LoVo (cell line): ENCODE measurements around the gene CACNA2D4.
A peak's percentile ranks its signal among the peaks of the same experiment; 100 is the strongest.

Experiments
- DNase-seq: peaks from one replicate; pipeline ENCODE4 v3.0.0-alpha.2; 2016; ENCODE audit warnings: low spot score

CACNA2D4 gene

DNA sequence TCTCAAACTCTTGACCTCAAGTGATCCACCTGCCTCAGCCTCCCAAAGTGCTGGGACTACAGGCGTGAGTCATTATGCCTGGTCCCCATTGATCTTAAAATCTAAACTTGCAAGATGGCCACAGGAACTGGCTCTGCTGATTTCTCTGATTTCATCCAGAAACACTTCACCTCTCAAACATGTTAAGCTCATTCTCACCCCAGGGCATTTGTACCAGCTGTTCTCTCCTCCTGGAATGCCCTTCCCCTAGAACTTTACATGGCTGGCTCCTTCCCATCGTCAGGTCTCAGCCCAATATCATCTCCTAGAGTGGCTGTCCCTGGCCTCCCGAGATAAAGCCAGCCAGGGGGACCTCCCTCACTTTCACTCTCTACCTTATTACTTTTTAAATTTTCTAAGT is 103.3 kb downstream of the CACNA2D4 start:
- DNase-seq = no peak

GRCh38 chr12:1814266-1814665 is 104.2 kb downstream of the CACNA2D4 start:
- no peak for DNase-seq

DNA sequence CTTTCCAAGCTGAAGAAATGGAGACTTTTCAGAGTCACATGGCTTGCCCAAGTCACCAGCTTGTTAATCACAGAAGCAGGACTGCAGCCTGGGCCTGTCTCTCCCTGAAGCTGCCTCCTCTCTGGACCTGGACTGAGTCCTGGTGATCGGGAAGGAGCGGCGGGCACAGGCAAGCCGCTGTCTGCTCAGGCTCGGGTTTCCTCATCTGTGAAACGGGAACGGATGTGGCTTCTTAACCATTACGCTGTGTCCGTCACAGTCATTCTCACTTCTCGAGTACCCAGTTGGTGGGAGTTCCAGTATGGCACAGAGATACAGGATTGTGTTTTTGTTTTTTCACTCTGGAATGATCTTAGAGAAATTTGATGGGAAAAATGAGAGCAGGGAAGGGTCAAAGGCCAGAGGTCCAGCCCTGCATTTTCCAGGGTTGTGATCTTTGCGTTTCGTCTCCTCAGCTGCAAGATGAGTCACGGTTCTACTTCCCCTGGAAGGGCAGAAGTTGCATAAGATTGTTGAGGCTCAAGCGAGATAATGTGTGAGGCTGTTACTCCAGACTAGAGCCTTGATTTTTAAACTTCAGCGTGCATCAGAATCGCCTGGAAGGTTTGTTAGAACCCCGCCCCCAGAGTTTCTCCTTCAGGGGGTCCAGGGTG is 105.7 kb downstream of the CACNA2D4 start:
- DNase-seq = no peak

GRCh38 chr12:1811948-1812291 is 106.5 kb downstream of the CACNA2D4 start:
- no peak for DNase-seq

DNA sequence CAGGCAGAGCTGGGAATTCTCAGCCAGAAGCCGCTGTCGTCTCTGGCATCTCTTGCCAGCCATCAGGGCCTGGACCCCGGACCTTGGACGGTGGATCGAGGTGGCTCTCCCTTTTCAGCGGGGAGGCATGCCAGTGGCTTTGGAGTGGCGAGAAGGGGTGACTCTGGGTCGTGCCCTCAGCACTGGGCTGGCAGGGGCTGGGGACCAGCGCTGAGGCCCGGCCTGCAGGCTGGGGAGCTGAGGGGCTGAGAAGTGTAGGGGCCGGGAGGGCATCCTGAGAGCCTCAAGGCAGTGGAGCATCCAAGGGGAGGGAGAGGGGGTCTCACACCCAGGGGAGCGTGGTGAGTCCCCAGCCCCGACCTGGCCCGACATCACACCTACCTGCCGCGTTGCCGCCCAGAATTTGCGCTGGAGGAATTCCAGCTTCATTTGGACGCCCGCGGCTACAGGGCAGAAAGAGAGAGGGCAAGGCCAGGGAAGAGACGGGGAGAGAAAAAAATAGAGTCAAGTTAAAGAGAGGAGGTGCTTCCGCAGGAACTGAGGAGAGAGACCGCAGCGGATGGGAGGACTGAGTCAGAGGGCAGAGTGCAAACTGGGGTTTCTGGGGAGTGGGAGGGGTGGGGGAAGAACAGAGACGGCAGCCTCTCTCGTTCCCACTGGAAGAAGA is 107.0 kb downstream of the CACNA2D4 start:
- DNase-seq = no peak

DNA sequence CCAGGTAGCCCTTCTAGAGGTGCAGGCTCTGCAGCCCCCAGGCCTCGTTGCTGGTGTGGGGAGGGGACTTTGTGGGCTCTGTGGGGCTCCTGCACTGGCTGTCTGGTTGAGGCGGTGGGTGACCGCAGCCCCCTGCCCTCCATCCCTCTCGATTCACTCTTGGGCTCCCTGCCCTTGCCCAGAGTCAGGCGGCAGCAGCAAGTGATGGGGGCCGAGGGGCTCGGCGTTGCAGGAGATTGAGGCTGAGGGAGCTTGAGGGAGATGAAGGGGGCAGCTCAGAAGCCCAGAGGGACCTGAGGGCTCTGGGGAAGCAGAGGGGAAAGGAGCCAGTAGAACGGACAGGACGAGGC is 107.5 kb downstream of the CACNA2D4 start:
- DNase-seq = no peak

DNA sequence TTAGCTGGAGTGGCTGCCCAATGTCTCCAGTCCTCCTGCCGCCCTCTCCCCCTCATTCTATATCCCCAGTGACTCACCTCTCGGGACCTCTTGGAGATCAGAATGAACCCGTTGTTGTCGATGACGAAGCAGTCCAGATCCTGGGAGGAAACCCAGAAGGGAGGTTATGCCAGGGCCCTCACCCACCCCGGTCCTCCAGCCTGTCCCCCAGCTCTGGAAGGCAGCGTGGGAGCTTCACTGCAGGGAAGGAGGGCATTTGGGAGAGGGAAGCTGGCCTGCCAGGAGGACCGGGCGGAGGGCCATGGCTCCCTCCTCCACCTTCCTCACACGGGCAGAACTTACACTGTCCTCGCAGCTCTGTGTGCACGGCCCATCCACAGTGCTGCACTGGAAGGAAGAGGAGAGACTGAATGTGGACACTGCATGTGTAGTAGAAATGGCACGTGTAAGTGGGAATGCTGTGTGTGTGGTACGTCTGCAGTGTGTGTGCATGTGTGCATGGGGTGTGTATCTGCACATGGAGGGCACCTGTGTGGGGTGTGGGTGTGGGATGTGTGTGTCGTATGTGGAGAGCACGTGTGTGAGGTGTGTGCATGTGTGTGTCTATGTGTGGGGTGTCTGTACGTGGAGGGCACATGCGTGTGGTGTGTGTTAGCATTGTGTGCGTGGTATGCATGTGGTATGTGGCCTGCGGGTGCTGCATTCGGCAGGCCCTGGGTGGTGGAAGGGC is 108.1 kb downstream of the CACNA2D4 start:
- no peak for DNase-seq

DNA sequence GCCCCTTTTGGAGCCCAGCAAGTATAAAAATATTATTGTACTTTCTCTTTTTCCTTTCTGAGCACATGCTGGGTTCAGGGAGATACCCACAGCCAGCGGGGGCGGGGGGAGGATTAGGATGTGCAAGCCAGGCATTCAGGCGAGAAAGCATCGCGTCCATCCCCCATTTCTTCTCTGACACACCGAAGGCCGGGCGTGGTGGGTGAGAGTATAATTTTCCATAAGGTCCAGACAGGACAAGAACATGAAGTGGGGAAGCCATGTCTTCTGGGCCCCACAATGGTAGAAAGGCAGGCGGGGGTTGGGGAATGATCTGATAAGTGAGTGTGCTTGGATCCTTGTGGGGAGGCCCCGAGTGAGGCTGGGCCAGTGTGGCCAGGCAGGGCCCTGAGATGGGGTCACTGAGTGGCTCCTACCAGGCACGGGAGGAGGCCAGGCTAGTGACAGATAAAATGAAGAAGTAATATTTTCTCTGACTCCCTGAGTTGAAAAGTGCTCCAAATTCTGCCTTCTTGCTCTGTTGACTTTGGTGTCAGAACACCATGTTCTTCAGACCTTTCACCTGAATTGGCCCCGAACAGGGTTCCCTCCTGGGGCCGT is 108.8 kb downstream of the CACNA2D4 start:
- DNase-seq = no peak

DNA sequence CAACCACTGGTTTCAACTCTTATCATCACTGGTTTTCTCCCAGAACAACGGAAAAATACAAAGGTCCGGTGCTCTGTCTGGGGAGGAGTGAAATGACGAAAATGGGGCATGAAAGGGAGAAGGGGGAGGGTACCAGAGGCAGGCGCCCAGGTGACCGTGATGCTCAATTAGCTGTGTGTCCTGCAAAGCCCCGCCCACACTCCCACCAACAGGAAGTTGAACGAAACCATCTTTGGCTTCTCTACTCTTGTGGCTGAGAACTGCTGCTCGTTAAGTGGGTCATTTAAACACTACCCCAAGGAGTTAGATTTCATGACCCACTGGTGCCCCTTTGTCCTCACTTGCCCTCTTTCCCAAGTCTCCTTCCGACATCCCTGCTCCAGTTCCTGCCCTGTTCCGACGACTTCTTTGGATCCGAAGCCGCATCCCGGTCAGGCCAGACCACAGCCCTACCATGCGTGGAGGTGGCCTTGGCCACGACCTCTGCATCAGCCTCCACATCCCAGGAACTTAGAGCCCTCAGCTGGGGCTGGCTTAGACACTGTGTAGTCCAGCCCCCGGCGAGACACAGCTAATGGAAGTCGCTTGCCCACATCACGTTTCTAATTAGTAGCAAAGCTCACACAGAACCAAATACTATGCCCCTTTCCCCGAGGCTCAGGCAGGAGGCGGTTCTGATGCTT is 109.5 kb downstream of the CACNA2D4 start:
- no peak for DNase-seq

GRCh38 chr12:1808036-1808797 is 110.2 kb downstream of the CACNA2D4 start:
- DNase-seq = no peak

DNA sequence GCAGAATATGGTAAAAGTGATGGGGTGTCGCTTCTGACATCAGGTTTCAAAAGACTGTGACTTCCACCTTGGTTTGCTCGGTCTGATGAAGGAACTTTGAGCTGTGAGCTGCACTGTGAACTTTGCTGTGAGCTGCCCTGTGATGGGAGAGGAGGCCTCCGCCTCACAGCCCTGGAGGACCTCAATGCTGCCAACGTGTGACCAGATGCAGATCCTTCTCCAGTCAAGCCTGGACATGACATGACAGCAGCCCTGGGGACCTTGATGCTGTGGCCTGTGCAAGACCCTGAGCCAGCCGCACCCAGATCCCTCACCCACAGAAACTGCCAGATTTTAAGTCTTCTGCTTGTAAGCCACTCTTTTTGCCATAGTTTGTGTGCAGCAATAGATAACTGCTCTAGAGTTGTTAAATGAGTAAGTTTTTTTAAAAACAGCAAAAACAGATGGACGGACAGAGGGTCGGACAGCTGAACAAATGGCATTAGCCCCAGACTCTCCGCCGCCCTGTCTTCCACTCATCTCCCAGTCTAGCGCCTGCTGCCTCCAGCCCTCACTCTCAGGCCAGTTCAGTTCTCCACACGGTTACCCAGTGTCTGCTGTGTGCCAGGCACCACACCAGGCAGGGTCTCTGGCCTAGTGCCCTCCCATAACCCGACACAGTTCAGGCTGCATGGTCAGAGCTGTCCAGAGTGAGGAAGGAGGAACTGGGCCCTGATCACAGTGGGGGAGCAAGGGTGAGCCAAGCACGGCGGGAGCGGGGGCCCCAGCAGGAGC is 111.2 kb downstream of the CACNA2D4 start:
- DNase-seq = no peak

- no peak for DNase-seq
These were observed 112.0 kb downstream of the CACNA2D4 start for GRCh38 chr12:1806301-1807086.

DNA sequence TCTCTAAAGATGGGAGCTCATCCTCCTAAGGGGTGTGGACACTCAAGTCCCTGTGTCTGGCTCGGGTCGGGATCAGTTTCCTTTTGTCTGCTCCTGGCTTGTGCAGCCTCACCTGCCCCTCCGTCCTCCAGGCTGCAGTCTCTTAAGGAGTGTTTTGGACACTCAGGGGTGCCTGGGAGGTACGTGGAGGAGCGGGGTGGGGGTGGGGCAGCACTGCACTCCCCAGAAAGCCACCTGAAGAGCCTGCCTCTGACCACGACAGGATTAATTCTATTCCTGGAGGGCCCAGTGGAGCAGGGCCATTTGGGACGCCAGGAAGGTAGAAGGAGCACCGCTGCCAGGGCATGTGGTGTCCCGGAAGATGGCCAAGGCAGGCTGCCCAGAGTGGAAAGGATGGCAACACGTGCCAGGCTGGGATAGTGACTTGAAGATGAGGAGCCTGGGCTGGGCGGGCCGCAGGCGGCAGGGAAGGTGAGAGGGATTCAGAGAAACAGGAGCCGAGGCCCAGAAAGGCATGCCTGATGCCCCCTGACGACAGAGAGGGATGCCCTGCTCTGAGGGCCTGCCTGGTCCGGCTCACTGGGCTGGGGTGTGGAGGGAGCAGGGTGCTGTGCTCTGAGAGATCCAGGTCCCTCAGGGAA is 112.9 kb downstream of the CACNA2D4 start:
- DNase-seq = no peak

DNA sequence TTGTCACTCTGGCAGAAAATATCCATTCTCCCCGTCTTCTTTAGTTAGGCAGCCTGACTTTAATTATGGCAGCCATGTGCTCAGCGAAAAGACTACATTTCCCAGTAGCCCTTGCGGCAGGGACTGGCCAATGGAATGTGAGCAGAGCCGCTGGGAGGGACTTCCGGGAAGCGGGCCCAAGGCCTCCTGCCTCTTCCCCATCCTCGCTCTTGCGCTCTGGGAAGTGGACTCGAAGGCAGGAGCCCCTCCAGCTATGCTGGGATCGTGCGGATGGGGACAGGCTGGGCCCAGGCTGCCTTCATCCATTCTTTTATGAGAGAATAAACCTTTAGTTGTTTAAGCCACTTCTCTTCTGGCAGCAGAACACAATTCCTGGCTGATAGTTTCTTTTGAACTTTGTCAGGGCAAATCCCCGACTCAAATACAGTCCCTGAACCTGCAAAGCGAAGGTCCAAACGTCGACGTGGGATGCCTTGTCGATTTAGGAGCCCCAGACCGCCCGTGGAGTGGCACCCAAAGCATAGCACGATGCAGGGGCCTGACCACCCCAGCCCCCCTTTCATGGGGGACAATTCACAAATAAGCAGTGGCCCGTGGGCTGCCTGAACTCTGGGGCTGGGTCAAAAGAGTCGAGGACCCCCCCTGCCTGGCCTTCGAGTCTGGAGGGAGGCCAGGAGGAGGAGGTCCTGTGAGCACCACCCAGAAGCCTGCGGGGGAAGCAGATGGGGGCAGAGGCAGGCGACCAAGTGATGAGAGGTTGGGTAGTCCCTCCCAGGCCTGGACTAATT is 113.7 kb downstream of the CACNA2D4 start:
- peak; percentile 67 for DNase-seq

DNA sequence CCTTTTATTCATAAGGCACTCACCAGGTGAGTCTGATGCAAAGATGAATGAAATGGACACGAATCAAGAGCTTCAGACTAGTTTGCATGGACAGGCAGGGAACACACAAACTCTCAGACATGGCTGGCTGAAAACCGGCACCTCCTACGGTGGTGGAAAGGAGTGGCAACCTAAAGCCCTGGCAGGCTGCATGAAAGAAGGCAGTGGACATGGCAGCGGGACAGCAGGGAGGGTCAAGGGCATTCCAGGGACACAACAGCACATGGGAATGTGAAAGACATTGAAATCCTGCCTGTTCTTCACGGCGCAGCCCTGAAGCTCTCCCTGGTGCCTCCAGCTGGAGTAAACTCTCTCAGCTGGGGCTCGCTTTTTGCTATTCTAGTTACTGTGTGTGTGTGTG is 114.7 kb downstream of the CACNA2D4 start:
- DNase-seq = no peak

- DNase-seq = no peak
These were observed 117.0 kb downstream of the CACNA2D4 start for GRCh38 chr12:1801303-1801975.

DNA sequence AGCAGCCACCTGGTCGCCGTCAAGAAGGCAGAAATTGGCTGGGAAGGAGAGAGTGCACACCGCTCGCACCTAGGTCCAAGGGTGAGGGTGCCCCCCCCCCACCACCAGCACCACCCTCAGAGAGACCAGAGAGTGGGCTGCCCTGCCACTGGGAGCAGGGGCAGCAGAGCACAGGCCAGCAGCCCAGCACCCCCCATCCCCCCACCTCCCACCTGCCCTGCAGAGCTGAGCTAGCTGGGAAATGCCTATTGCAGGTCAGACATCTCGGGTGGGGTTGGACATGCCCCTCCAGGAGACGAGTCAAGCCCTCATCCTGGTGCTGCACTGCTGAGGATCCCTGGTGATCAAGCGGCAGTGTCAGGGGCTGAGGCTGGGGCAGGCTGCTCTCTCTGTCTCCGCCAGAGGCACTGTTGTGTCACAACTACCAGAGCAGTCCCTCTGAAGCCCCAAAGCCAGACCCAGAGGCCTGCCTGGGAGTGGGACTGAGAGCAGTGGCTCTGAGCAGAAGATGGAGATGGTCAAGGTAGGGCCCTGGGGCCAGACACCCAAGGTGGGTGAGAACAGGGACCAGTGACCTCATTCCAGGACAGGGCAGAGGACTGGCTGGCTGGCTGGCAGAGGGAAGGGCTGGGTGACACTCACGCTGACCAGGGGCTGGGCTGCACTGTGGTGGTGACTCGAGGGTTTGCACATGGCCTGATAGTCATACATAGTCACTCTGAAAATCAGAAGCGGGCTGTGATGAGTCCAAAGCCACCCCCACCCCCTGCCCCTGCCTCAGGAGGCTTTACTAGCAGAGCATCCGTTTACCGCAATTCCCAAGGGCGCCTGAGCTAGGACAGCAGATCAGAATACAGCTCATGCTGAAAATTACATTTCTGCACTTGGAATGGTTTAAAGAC is 117.8 kb downstream of the CACNA2D4 start:
- no peak for DNase-seq
